VCaP (cell line): ENCODE data around the gene EIF5A.

ENCODE experiments used
- H3K27ac ChIP-seq: fragments of 450-650 bp; 2 replicates; pipeline ENCODE4 v1.5.1; 2017
- TF ChIP-seq, protein P1 (sequence below): fragments of 450-650 bp; conservative IDR thresholded peaks from 2 replicates; pipeline ENCODE4 v1.5.1; 2017; ENCODE audit warnings: mild to moderate bottlenecking, moderate library complexity

EIF5A gene

DNA sequence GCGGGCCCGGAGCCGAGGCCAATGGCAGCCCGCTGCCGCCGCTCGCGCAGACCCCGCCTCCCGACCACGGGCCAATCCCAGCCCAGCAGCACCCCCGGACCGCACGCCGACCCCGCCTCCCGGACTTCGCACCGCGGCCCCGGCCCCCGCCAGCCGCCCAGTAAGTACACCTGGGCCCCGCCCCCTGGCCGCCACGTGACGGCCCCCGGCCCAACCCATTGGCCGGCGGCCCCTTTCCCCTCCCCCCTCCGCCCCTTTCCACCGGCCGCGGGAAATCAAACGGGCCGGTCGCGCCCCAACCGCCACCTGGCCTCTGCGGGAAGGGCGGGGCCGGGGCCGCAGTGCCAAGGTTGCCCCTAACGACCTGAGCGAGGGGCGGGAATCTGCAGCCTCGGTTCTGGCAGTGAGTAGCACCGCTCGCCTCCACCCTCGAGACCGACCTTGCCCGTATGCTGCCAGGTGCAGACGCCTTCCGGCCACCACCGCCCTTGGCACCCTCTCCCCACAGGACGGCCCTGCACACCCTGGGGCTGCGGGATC lies 12.7 kb upstream of the EIF5A start, which contains the start of gene YBX2:
YBX2 (minus strand) TSS at position 26 of the 540 bp plus-strand sequence. CDS start 139 bp downstream, outside the sequence.
- no peak within 1 kb of the TSS for H3K27ac ChIP-seq

DNA sequence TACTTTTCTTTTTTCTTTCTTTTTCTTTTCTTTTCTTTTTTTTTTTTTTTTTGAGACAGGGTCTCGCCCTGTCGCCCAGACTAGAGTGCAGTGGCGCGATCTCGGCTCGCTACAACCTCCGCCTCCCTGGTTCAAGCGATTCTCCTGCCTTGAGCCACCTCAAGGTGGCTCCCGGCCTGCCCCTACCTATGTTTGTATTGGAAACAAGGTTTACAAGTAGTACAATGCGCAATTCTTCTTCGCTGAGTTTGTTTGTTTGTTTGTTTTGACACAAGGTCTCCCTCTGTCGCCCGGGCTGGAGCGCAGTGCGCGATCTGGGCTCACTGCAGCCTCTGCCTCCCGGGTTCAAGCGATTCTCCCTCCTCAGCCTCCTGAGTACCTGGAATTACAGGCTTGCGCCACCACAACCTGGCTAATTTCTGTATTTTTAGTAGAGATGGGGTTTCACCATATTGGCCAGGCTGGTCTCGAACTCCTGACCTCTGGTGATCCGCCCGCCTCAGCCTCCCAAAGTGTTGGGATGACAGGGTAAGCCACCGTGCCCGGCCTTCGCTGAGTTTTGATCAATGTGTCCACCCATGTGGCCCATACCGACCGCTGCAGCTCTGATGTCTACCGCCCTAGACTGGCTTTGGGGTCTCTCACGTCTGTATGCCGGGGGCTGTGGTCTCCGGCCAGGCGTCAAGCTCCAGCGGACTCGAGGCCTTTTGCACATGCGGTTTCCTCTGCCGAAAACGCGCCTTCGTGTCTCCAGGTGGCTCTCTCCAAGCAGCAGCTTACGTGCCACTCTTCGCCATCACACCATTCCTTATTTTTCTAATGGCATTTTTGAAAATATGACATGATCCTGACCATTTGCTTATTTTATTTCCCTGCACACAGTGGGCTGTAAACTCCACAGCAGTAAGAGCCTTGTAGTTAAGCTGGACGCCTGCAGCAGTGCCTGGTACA lies 11.9 kb upstream of the EIF5A start:
- no peak overlapping the region for H3K27ac ChIP-seq
- TF ChIP-seq, protein P1, sequence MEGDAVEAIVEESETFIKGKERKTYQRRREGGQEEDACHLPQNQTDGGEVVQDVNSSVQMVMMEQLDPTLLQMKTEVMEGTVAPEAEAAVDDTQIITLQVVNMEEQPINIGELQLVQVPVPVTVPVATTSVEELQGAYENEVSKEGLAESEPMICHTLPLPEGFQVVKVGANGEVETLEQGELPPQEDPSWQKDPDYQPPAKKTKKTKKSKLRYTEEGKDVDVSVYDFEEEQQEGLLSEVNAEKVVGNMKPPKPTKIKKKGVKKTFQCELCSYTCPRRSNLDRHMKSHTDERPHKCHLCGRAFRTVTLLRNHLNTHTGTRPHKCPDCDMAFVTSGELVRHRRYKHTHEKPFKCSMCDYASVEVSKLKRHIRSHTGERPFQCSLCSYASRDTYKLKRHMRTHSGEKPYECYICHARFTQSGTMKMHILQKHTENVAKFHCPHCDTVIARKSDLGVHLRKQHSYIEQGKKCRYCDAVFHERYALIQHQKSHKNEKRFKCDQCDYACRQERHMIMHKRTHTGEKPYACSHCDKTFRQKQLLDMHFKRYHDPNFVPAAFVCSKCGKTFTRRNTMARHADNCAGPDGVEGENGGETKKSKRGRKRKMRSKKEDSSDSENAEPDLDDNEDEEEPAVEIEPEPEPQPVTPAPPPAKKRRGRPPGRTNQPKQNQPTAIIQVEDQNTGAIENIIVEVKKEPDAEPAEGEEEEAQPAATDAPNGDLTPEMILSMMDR: peak; percentile 17

More for the DNA sequence above, 12.7 kb upstream of the EIF5A start, which contains the start of gene YBX2:
- TF ChIP-seq, protein P1: no peak

DNA sequence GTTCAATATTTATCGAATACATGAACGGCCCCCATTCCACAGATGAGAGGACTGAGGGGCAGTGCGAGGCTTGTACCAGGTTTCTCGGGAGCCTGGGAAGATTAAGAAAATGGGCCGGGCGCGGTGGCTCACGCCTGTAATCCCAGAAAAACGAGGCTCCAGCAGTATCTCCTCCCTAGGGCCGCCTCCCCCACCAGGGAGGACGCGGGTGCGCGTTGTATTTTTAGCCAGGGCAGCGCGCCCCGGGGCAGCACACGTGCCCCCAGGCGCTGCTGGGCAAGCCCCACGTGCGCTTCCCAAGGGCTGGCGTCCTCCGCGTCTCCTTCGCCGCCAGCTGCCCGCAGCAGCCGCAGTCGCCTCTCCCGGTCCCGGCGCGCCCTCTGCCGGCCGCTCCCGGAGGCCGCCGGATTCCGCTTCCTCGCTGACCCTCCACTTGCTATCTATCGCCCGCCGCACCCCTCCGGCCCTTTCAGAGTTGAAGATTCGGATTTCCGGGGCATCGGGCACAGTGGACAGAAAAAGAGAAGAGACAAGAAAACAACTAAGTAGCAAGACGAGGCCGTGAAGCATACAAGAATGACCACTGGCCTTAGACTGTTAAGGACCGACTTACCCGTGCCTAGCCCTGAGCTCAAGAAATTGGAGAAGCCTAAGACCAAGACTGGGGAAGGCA lies 11.1 kb upstream of the EIF5A start:
- TF ChIP-seq, protein P1: peak; percentile 89
- H3K27ac ChIP-seq: no peak overlapping the region

DNA sequence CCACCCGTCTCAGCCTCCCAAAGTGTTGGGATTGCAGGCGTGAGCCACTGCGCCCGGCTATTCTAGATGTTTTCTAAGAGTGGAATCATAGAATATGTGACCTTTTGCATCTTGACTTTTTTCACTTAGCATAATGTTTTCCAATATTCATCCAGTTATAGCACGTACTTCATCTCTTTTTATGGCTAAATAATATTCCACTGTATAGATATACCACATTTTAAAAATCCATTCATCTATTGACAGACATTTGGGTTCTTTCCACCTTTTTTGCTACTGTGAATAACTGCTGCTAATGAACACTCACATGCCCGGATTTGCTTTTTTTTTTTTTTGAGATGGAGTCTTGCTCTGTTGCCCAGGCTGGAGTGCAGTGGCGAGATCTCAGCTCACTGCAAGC lies 3.2 kb upstream of the EIF5A start:
- no peak overlapping the region for H3K27ac ChIP-seq
- TF ChIP-seq, protein P1: no peak

DNA sequence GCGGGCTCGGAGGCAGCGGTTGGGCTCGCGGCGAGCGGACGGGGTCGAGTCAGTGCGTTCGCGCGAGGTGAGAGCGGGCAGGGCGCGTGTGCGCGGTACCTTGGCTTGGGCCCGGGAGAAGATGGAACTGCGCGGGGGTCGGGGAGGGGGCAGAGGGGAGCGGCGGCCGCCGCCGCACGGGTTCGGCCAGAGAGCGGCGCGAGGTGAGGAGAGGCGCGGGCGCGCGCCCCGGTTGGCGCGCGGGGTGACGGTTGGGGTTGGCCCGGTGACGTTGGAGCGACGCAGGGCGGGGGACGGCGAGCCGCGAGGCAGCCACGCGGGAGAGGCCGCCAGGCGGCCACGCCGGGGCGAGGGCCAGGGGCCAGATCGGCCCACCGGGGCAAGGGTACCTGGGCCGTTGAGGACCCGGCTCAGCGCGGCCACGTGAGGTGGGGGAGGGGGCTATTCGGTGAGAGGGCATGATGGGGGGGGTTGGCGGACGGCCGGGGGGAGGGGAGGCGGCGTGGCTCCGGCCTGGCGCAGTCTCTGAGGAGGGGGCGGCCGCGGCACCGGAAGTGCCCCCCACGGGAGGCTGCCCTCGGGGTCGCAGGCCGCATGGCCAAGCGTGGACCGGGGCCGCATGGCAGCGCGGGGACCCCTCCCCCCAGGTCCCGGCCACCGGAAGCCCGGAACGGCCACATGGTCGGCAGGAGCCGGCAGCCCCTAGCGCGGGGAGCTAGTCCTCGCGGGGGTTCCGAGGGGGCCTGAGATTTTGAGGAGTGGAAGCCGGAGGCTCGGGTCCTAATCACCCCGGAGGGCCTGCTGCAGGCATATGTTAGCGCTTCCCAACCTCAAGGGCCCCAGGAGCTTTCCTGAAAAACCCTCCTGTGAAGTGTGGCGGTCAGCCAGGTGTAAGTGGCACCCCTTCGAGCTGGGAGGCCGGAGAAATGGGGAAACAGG lies 527 bp downstream of the EIF5A start:
- peak overlapping the region; percentile 93 for H3K27ac ChIP-seq
- TF ChIP-seq, protein P1: no peak

DNA sequence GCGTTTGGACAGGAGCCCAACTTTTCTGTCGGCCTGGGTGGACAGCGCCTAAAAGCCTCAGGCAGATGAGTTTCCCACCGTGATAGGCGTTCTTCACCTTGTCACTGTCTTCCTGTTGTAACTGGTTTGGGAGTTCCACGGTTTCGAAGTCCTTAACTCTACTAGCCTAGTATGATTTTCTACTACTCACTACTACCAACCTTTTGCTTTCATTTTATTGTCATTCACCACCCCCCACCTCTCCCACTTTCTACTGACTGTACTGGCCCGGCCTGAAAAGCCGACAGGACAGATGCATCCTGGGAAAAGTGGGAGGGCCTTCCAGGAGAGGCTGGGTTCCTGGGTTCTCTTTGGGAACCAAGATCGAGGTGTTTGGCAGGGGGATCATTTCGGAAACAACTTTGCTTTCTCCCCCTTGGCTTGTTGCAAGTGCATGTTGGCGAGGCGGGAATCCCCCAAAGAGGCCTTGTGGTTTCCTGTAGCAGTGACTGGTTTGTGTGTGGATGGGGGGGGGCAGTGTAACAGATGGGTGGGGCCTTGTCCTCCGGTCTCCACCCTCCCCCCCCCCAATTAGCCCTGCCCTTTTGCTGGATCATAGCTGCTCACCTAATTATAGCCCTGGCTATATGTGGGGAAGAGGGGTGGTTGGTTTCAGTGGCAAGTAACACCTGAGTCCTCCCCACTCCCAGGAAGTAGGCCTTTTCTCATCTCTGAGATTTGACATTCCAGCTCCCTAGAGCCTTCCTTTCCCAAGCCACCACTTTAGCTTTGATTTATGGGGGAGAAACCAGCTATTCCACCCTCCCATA lies 1.4 kb downstream of the EIF5A start:
- H3K27ac ChIP-seq: peak overlapping the region; percentile 93
- TF ChIP-seq, protein P1: no peak
